HL-60 (cell line): ENCODE results near the gene KRTAP1-5.

ENCODE experiments used
- DNase-seq, 2 experiments: peaks; one replicate each; pipeline ENCODE4 v3.0.0-alpha.2; 2010 to 2020; ENCODE audit warnings: low read depth in 1 of 2, low spot score in 1 of 2
- H3K27ac ChIP-seq: fragments of 250-450 bp; sonication (Bioruptor Pico); replicated peaks from 2 replicates; pipeline ENCODE4 v1.5.1; 2020; ENCODE audit warnings: mild to moderate bottlenecking, moderate library complexity
- H3K27me3 ChIP-seq: fragments of 250-450 bp; sonication (Bioruptor Pico); 2 replicates; pipeline ENCODE4 v1.5.1; 2021; ENCODE audit warnings: mild to moderate bottlenecking, moderate library complexity; ENCODE audit not compliant: insufficient read depth, poor library complexity, severe bottlenecking
- H3K4me3 ChIP-seq: replicated peaks from 2 replicates; pipeline ENCODE4 v1.5.1; 2011; ENCODE audit warnings: mild to moderate bottlenecking, control low read depth, low read length; ENCODE audit not compliant: insufficient read depth
- CTCF ChIP-seq: IDR thresholded peaks from one replicate; pipeline ENCODE4 v1.5.1; 2011; ENCODE audit warnings: low read length, control low read depth, inconsistent platforms; ENCODE audit not compliant: insufficient read depth
- GABPA ChIP-seq: IDR thresholded peaks from 2 replicates; pipeline ENCODE4 v1.6.1; 2012; ENCODE audit warnings: low read depth
- POLR2AphosphoS5 ChIP-seq: IDR thresholded peaks from 2 replicates; pipeline ENCODE4 v1.6.1; 2012; ENCODE audit warnings: low read depth
- REST ChIP-seq: IDR thresholded peaks from 2 replicates; pipeline ENCODE4 v1.6.1; 2012; ENCODE audit warnings: low read depth; ENCODE audit not compliant: insufficient replicate concordance
- SPI1 ChIP-seq: IDR thresholded peaks from 2 replicates; pipeline ENCODE4 v1.6.1; 2012; ENCODE audit warnings: low read depth, mild to moderate bottlenecking, borderline replicate concordance
- long read RNA-seq: library from polyadenylated mRNA; unstranded; transcript quantifications from one replicate; pipeline ENCODE4 v2.0.0, GENCODE V29; 2020

Gene KRTAP1-5
- long read RNA-seq = 0 reads

GRCh38 chr17:41026715-41027471, at the start of gene KRTAP1-5:
TSS of gene KRTAP1-5 (minus strand) at chr17:41027208. CDS start at chr17:41027155, 53 bp downstream.
- TF ChIP-seq CTCF (no peak), REST (no peak), GABPA (no peak), SPI1 (no peak), POLR2AphosphoS5 (no peak)
- peaks cover 3% of the 10 kb centered on the region for H3K27me3 ChIP-seq
- H3K4me3 ChIP-seq = no peak within 1 kb of the TSS
- no peak for DNase-seq
- no peak within 1 kb of the TSS for H3K27ac ChIP-seq

- no peak overlapping the region for H3K4me3 ChIP-seq
- TF ChIP-seq GABPA = no peak
- no peak for TF ChIP-seq SPI1
- TF ChIP-seq CTCF = no peak
- no peak for TF ChIP-seq REST
- no peak for TF ChIP-seq POLR2AphosphoS5
- H3K27me3 ChIP-seq = no peaks in the 10 kb centered on the region
- H3K27ac ChIP-seq = no peak overlapping the region
- no peak for DNase-seq
Observed at GRCh38 chr17:41076788-41077187, 49.8 kb upstream of the KRTAP1-5 start.

GRCh38 chr17:41073676-41074075, 46.7 kb upstream of the KRTAP1-5 start:
- TF ChIP-seq REST (no peak), GABPA (no peak), SPI1 (no peak), CTCF (no peak), POLR2AphosphoS5 (no peak)
- H3K4me3 ChIP-seq = no peak overlapping the region
- no peak for DNase-seq

More at GRCh38 chr17:41073676-41074075, 46.7 kb upstream of the KRTAP1-5 start:
- Histone ChIP-seq H3K27ac (no peak overlapping the region), H3K27me3 (no peaks in the 10 kb centered on the region)
